Upper lobe of left lung (tissue), 4 donors: ENCODE results near the gene EPB41L3.

Experiments
- EP300 ChIP-seq, 4 donors: sonication (generic); formaldehyde crosslinking; IDR thresholded peaks; one replicate each; pipeline ENCODE4 v1.5.1; 2017; ENCODE audit warnings: antibody characterized with exemption in 4 of 4, control low read depth in 2 of 4
- POLR2A ChIP-seq, 4 donors: fragments of 450-650 bp; IDR thresholded peaks; one replicate each; pipeline ENCODE4 v1.5.1; 2016 to 2017; ENCODE audit warnings: antibody characterized with exemption in 4 of 4, mild to moderate bottlenecking in 2 of 4
- POLR2AphosphoS5 ChIP-seq, 2 donors: sonication (generic); formaldehyde crosslinking; IDR thresholded peaks; one replicate each; pipeline ENCODE4 v1.5.1; 2017; ENCODE audit warnings: antibody characterized with exemption in 2 of 2
- TF ChIP-seq, protein P1 (sequence below), 6 experiments: fragments of 450-650 bp in 4 of 6; fragments of 200-600 bp in 2 of 6; sonication (generic) in 2 of 6; IDR thresholded peaks; one replicate each; pipeline ENCODE4 v1.5.1; 2016 to 2019; ENCODE audit warnings: antibody characterized with exemption in 6 of 6

DNA sequence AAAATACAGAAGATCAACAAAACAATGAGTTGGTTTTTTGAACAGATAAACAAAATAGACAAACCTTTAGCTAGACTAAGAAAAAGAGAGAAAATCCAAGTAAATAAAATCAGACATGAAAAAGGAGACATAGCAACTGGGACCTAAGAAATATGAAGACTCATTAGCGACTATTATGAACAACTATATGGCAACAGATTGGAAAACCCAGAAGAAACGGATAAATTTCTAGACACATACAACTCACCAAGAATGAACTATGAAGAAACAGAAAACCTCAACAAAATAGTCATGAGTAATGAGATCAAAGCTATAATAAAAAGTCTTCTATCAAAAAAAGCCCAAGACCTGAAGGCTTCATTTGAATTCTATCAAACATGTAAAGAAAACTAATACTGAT lies 59.3 kb downstream of the EPB41L3 start:
- TF ChIP-seq, protein P1, sequence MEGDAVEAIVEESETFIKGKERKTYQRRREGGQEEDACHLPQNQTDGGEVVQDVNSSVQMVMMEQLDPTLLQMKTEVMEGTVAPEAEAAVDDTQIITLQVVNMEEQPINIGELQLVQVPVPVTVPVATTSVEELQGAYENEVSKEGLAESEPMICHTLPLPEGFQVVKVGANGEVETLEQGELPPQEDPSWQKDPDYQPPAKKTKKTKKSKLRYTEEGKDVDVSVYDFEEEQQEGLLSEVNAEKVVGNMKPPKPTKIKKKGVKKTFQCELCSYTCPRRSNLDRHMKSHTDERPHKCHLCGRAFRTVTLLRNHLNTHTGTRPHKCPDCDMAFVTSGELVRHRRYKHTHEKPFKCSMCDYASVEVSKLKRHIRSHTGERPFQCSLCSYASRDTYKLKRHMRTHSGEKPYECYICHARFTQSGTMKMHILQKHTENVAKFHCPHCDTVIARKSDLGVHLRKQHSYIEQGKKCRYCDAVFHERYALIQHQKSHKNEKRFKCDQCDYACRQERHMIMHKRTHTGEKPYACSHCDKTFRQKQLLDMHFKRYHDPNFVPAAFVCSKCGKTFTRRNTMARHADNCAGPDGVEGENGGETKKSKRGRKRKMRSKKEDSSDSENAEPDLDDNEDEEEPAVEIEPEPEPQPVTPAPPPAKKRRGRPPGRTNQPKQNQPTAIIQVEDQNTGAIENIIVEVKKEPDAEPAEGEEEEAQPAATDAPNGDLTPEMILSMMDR (IDR thresholded peaks at IDR 0.05) = no peak
- no peak for TF ChIP-seq POLR2AphosphoS5 (IDR thresholded peaks at IDR 0.05)
- TF ChIP-seq POLR2A (IDR thresholded peaks at IDR 0.05) = no peak
- no peak for TF ChIP-seq EP300 (IDR thresholded peaks at IDR 0.05)
